A673 (cell line): ENCODE data around the gene COL16A1.

Source experiments
- EZH2 ChIP-seq: fragments of 200-600 bp; sonication (generic); IDR thresholded peaks from 2 replicates; pipeline ENCODE4 v1.6.1; 2017; ENCODE audit warnings: borderline replicate concordance, low read depth, mild to moderate bottlenecking, mixed read lengths, antibody characterized with exemption, low read length; ENCODE audit not compliant: poor library complexity, severe bottlenecking
- TF ChIP-seq, protein P1 (sequence below): fragments of 300-800, 200-600 bp; sonication (generic); conservative IDR thresholded peaks from 2 replicates; pipeline ENCODE4 v1.5.1; 2017; ENCODE audit warnings: low read depth, mild to moderate bottlenecking, antibody characterized with exemption, low read length, moderate library complexity, mixed read lengths

DNA sequence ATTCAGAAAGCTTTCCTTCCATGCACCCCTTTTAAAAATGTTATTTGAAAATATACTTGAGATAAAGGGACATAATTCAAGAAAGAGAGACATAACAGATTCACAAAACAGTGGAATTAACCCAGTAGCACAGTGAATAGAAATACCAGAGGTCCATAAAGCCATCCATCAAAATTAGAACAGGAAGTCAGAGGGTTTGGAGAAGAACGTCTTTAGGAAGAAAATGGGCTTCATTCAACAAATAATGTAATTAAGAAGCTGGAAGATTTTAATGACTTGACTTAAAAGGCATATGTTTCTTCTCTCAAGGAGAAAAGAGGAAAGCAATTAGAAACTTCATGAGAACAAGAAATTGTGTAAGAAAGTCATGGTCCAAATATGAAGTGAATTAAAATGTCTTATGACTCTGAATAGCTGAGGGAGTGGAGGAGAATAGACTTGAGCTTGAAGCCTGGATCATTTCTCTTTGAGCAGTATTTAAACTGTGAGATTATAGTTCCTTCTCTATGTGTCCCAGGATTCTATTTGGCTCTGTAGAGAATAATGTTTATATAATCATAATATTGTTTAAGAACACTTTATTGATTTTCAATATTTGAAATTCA lies 94.2 kb downstream of the COL16A1 start:
- TF ChIP-seq, protein P1, sequence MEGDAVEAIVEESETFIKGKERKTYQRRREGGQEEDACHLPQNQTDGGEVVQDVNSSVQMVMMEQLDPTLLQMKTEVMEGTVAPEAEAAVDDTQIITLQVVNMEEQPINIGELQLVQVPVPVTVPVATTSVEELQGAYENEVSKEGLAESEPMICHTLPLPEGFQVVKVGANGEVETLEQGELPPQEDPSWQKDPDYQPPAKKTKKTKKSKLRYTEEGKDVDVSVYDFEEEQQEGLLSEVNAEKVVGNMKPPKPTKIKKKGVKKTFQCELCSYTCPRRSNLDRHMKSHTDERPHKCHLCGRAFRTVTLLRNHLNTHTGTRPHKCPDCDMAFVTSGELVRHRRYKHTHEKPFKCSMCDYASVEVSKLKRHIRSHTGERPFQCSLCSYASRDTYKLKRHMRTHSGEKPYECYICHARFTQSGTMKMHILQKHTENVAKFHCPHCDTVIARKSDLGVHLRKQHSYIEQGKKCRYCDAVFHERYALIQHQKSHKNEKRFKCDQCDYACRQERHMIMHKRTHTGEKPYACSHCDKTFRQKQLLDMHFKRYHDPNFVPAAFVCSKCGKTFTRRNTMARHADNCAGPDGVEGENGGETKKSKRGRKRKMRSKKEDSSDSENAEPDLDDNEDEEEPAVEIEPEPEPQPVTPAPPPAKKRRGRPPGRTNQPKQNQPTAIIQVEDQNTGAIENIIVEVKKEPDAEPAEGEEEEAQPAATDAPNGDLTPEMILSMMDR = no peak
- TF ChIP-seq EZH2 = no peak
